IPS DF 4.7 (cell line): Measurements from ENCODE around the gene VAMP8.
"Not testable (repeated sequence)": the region's sequence is repeated elsewhere in the genome, so short reads cannot be mapped to it uniquely, and the experiment has no call there.

Experiments used
- DNase-seq: peaks from one replicate; pipeline ENCODE4 v3.0.0-alpha.2; 2013; ENCODE audit warnings: low spot score; ENCODE audit errors: extremely low read depth

VAMP8 gene

GRCh38 chr2:85577386-85578242 lies at the start of gene VAMP8:
Gene VAMP8, plus strand, starts transcription at chr2:85577586. Its CDS starts 61 bp downstream, at chr2:85577647.
- DNase-seq, result no peak

GRCh38 chr2:85527787-85528186 lies 49.6 kb upstream of the VAMP8 start:
- no peak for DNase-seq

DNA sequence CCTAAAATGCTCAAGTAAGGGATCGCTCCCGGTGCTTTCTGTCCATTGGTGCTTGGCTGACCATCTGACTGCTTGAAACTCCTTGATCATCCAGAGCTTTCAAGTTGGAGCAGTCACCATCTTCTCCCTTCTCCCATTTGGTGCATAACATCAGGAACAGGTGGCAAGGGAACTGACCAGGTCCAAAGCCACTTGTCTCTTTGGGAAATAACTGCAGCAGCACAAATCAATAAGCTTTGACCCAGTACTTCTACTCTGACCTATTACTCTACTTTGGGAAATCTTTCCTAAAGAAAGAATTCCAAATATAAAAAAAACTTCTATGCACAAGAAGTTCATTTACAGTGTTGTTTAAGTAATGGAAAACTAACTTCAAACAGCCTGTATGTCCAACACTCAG lies 49.0 kb upstream of the VAMP8 start:
- DNase-seq, result no peak

DNA sequence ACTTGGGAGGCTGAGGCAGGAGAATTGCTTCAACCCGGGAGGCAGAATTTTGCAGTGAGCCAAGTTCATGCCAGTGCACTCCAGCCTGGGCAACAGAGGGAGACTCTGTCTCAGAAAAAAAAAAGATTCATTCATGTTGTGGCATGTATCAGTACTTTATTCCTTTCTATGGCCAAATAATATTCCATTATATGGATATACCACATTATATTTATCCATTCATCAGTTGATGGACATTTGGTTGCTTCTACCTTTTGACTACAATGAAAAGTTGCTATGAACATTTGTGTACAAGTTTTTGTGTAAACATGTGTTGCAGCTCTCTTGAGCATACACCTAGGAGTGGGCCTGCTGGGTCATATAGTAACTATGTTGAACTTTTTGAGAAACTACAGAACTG lies 47.6 kb upstream of the VAMP8 start:
- no peak for DNase-seq

- DNase-seq, result no peak
Observed at GRCh38 chr2:85531589-85531988, 45.8 kb upstream of the VAMP8 start.

DNA sequence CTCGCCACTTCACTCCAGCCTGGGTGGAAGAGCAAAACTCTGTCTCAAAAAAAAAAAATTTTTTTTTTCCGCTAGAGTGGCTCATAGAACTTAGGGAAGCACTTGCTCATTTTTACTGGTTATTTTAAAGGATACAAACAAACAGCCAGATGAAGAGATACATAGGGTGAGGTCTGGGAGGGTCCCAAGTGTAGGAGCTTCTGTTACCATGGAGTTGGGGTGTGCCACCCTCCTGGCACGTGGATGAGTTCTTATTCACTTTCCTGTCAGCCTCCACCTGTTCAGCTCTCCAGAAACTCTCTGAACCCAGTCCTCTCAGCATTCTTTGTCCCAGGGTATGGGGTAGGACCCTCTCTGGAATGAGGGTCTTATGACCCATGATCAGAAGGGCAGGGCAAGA lies 43.3 kb upstream of the VAMP8 start:
- no peak for DNase-seq

- DNase-seq, result no peak
Observed at GRCh38 chr2:85534881-85535280, 42.5 kb upstream of the VAMP8 start.

GRCh38 chr2:85536479-85536878 lies 40.9 kb upstream of the VAMP8 start:
- DNase-seq, result no peak

DNA sequence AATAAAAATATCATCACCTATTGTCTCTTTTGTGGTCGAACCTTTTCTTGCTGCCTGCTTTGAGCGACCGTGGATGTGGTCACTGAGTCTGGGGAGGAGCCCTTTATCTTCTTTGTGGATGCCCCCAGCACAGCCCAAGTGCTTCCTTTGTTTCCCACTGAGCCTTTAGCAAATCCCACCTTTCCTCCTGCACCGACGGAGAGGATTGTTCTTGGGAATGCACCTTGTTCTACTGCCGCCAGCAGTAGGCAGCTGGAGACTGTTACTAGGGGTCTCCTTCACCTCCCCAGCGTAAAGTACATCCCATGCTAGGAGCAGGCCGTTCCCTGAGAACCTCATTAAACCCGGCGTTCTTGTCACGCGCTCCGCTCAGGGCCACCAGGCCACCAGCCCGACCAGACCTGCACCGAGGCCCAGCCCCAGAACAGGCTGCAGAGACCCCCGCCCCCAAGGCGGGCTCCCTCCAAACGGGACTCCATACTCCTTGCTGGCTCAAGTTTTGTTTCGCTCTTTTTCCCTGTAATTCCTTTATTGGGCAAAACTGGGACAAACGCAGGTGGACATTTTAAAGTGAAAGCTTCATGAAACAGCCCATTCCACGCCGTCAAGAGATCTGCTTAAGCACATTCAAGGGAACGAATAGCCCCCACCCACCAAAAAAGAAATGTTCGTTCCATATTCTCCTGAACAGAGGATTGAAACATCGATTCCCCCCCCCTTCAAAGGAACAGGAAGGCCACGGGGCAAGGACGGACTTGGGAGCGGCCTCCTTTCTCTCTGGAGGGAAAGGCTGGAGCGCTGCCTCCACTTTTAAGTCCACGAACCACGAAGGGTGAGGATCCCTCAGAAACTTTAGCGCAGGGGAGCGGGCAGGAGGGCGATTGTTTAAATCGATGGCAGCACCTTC lies 39.5 kb upstream of the VAMP8 start:
- DNase-seq, result no peak

GRCh38 chr2:85538507-85539360 lies 38.7 kb upstream of the VAMP8 start, which contains the start of gene MAT2A:
Gene MAT2A, plus strand, starts transcription at chr2:85539168. Its CDS starts 120 bp downstream, at chr2:85539288.
- no peak for DNase-seq

DNA sequence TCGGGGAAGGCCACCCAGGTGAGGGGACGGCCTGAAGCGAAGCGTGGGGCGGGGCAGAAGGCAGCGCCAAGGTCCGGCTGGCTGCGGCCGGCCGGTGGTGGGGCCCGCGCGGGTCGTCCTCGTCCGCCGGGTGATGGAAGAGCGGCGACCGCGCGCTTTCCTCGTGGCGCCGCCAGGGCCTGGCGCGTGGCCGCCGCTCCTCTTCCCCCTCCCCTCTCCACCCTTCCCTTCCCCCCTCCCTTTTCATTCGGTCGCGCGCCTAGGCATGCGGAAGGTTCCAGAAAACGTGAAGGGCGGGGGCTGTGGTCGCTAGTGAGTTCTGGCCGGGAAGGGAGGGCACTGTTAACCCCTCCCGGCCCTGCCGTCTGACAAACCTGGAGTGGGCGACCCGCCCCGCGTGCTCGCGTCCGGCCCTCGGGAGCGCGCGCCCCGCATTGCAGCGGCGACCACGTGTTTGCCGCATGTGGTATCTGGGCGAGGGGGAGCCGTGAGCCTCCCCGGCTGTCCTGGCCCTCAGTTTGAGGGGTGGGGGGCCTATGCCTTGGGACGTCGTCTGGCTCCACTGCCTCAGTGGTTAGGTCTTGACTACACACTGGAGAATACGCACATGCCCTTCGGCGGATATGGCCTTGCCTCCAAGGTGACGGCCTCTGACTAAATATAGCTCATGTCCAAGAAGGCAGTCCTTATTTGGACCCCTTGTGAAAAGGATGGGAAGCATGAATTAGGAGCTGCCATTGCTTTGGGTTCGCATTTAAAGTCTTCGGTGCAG lies 37.8 kb upstream of the VAMP8 start:
- no peak for DNase-seq

- no peak for DNase-seq
Observed at GRCh38 chr2:85540133-85540648, 37.2 kb upstream of the VAMP8 start.

- no peak for DNase-seq
Observed at GRCh38 chr2:85541262-85541661, 36.1 kb upstream of the VAMP8 start.

DNA sequence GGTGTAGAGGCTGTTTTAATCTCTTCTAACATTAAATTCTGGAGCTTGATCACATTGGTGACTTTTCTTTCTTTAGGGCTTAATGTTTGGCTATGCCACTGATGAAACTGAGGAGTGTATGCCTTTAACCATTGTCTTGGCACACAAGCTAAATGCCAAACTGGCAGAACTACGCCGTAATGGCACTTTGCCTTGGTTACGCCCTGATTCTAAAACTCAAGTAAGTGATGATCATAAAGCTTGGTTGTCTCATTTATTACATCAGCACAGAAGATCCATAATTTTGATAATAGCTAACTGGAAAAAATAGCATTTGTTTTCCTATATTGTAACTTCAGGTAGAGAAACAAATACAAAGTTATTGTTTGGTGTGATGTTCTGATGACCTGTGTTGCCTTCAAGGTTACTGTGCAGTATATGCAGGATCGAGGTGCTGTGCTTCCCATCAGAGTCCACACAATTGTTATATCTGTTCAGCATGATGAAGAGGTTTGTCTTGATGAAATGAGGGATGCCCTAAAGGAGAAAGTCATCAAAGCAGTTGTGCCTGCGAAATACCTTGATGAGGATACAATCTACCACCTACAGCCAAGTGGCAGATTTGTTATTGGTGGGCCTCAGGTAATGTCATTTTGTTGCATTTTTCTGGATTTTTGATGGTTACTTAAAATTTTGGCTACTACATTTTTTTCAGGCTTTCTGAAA lies 35.5 kb upstream of the VAMP8 start:
- DNase-seq, result no peak

GRCh38 chr2:85542777-85543176 lies 34.6 kb upstream of the VAMP8 start:
- no peak for DNase-seq

DNA sequence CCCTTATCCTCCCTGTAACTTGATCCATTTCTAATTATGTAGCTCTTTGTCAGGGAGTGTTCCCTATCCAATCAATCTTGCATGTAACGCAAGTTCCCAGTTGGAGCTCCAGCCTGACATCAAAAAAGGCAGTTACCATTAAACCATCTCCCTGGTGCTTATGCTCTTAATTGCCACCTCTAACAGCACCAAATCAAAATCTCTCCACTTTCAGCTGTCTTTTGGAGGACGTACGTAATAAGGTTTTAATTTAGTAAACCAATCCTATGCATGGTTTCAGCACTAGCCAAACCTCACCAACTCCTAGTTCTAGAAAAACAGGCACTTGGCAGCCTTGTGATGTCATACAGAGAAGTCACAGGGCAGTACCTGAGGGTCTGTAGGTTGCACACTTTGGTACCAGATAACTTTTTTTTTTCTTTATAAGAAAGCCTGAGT lies 33.1 kb upstream of the VAMP8 start:
- DNase-seq, result not testable (repeated sequence)

DNA sequence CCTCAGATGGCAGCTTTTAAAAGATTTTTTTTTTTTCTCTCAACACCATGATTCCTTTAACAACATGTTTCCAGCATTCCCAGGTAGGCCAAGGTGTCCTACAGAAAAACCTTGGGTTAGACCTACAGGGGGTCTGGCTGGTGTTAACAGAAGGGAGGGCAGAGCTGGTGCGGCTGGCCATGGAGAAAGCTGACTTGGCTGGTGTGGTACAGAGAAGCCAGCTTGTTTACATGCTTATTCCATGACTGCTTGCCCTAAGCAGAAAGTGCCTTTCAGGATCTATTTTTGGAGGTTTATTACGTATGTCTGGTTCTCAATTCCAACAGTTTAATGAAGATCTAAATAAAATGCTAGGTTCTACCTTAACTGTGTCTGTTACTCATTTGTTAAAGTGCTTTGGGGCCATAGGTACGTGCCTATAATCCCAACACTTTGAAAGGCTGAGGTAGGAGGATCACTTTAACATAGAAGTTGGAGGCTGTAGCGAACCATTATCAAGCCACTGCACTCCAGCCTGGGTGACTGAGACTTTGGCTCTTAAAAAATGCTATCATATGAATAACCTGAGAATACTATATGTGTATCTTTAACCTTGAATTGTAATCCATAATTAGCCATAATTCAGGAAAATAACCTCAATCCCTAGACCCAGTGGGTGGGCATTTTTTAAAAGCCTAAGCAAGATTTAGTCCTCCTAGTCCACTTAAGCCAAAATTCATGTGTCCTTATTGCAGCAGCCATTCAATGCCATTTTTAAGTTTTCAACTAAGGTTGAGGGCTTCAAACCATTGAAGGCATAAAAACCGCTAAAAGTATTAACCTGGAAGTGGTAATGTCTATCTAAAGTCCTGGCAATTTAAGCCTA lies 32.2 kb upstream of the VAMP8 start:
- not testable (repeated sequence) for DNase-seq

DNA sequence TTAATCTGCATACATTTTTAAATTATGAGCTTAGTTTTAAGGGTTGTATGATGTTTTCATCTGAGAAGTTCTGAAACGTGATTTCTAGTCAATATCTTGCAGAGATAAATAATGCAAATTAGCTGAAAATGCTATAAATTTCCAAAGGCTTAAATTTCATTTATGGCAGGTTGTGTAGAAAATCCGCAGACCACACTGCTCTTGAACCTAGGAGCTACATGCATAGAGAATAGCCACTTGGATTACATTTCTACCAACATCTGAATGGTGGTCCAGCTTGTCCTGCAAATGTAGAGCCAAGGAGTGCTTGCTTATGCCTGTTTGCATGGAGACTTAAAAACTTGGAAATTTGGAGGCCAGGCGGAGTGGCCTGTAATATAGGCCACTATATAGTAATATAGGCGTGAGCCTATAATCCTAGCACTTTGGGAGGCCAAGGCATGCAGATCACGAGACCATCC lies 31.6 kb upstream of the VAMP8 start:
- no peak for DNase-seq
